ENCODE measurements around the gene VAPA.

The VAPA gene

DNA sequence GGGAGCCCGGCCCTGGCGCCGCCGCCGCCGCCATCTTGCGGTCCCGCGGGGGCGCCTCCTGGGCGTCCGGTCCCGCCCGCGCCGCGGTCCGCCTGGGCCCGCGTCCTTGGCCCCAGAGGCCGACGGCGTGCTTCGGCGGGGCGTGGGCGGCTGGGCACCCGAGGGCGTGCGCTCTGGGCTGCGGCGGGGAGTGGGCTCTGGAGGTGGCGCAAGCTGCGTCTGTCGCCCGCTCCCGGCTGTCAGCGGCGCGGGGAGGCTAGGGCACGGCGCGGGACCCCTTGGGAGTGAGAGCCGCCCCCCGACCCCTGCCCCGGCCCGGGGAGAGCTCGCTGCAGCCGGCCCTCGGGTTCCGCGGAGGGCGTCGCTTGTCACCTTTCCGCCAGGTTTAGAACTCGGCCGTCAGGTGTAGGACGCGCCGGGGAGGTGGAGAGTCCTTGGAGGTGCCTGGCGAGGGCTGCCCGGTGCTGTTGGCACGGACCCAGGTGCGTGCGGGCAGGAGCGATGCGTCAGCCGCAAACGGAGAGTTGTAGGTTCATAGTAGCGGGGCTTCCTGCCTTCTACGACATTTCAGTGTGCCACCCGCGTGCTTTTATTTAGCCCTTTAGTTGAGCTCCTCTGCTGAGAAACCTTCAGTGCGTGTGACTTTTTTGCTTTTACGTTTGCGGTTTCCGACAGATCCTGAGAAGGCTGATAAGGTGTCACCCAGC lies 921 bp downstream of the VAPA start:
- DNase-seq (ENCODE audit: low read depth in 2 of 2), result peak; percentile 65

DNA sequence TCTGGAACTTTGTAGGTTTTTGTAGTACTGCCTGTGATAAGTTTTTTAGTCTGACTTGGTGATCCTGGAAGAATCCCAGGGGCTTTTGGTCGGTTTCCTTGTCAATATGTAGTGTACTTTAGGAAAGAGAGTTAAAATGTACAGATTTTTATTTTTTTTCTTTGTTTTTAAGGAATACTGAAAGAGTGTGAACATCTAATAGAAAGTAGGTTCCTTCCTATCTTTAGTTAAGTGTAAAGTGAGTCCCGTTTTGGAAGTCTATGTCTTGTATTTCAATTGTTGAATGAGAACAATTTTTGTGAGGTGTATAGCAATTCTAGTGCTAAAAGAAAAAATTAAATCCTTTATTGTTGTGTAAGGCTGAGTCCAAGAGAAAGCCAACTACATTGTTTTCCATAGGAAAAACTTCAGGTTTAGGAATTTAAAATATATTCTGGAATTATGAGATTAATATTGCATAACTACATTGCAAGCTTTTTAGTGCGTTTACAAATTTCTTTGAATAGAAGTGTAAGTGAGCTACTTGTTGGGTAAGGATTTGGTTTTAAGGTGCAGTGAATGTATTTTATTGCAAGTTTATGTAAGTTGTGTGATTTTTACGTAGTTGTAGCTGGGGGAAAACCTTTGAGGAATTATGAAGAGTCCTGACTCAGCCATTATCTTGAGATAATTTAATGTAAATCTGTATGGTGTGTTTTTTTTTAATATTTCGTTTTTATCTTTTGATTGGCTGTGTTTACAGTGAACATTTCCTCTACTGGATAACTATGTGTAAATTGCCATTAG lies 1.7 kb downstream of the VAPA start:
- DNase-seq (ENCODE audit: low read depth in 2 of 2), result no peak

DNA sequence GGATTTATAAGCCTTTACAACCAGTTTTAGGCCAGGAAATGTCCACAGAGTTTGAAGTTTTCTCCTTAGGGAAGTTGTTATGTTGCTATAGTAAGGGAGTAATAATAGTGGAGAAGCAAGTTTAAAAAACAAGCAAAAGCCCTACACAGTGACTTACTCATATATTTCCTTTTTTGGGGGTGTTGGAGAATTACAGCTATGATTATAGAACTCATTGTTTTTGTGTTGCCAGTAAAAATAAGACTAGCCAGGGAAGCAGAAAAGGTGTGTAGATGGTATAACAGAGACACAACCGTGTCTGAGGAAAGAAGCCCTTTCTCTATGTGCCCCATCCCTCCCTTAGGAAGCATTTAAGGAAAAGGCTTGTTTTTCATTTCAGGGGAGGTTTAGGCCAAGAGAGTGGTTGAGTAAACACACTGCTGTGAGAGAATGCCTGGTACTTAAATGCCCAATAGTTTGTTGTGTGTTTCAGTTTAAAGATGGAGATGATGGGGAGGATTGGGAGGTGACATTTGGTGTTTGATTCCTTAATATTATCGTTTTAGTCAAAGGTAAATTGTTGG lies 2.3 kb downstream of the VAPA start:
- no peak for DNase-seq (ENCODE audit: low read depth in 2 of 2)

DNA sequence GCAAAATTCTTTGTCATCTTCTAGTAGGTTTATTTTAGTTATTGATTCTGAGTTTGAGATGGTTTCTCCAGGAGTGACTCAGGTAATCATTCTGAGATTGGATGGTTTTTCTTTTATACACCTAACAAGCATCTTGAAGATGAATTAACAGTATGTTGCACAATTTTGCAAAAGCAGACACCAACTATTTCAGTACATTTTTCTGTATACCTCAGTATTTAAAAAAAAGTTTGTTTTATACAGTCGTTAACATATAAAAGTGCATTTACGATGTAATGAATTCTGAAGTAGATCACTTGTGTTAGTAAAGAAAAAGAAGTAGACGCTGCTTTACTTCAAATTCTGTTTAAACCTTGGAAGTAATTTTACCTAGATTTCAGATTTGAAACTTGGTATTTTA lies 3.0 kb downstream of the VAPA start:
- no peak for DNase-seq (ENCODE audit: low read depth in 2 of 2)

DNA sequence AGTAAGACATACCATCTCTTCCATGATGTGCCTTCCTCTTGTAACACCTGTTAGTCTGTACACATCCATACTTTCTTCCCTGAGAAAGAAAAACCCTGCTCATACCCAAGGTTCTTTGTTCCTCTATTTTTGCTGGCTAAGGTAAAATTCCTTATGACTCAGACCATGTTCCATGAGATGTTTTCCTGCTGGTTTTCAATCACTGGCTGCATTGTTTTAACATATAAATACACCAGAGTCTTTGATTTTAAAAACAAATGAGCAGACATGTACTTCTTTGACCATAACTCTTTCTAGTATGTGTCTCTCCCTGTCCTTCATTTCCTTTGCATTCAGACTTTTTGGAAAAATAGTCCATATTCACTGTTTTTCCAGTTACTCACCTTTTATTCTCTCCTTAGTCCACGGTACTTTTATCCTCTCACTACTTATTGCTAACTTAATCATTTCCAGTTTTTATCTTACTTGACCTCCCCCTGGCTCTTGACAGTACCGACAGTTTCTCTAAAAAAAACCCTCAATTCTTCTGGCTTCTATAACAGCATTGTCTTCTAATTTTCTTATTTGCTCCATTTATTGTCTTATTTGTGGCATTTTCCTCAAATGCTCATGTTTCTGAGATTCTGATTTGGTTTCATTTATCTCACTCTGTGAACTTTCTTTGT lies 4.3 kb downstream of the VAPA start:
- DNase-seq (ENCODE audit: low read depth in 2 of 2), result no peak

DNA sequence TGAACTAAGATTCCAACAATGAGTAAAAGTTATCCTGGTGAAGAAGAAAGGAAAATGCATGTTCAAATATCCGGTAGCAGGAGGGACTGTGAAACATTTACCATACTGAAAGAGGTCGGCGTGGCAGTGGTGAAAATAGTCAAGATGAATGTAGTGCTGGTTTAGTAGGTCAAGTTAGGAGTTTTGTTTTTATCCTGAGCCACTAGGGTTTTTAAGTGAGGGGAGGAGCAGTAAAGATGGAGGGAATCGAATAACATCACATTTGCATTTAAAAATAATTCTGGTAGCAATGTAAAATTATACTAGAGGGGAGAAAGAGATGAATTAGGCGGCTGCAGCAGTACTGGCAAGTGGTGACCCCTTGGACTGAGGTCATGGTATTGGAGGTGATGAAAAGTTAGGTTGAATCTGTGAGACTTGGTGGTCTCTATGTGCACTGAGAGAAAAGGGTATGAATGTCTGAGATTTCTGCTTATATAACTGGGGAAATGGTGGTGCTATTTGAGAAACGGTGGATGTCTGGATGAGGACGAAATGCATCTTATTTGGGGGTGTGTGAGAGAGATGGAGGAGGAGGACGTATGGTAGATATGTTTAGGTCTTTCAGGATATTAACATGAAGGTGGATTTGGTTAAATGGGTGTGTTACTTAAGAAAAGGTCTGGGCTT lies 5.9 kb downstream of the VAPA start:
- DNase-seq (ENCODE audit: low read depth in 2 of 2), result no peak

DNA sequence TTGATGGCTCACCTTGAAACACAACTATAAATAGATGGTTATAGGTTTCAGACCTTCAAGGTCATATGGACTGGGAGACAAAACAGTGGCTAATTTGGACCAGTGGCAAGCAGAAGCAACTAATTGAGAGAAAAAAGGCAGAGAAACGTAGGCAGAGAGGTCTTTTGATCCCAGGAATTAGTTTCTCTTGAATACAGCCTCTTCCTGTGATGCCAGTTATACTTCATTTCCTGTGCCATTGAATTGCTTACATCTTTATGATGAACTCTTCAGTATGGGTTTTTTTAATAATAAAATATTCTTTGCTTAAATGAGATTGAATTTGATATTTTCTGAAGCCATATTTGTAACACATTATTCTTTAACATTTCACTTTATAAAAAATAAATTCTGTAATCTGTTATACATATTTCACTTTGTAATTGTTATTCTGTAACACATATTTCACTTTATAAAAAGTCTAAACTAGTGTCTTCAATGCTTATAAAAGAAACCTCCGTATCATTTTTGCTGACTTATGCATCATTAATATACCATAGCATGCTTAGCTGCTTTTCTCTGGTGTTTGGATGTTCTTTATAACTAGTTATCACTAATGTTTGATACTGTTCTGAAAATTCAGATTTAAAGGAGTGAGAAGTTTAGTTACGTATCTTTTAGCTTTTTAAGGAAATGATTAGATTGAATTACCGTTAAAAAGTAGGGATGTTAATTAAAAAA lies 8.9 kb downstream of the VAPA start:
- no peak for DNase-seq (ENCODE audit: low read depth in 2 of 2)

DNA sequence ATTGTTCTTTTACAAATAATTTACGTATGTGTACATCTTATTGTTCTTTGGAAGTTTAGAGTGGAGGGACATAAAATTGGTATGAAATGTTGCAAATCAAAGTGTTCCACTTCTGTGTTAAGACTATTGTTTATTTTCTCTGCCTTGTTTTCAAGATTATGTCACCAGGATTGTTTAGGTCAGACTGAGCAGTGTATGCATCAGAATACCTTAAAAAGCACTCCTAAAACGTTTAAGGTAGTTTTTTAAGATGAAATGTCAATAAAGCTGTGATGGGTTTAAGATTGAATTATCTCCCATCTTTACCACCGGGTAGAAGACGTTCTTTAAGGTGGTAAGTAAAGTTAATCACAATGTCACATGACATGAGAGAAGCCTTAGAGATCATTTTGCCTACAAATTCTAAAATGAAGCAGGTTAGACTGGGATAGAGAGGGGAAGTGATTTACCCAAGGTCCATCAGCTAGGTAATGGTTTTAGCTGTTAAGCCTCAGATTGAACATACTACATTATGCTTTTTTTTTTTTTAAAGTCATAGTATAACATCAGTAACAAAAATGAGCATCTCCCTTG lies 10.6 kb downstream of the VAPA start:
- DNase-seq (ENCODE audit: low read depth in 2 of 2), result no peak

DNA sequence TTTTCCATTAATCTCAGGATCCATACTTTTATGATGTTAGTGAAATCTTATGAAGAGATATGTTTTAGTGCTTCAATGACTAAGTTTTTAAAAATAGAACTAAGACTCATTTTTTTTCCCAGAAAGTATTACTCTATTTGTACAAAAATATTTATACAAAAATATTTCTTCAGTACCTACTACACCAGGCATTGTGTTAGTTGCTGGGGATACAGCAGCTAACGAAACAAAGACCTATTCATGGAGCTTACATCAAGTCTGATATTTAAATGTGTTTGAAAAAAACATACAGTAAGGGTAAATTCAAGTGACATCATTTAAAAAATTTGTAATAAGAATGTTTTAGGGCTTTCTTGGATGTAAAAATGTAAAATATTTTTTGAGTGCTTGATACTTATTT lies 11.6 kb downstream of the VAPA start:
- DNase-seq (ENCODE audit: low read depth in 2 of 2), result no peak

DNA sequence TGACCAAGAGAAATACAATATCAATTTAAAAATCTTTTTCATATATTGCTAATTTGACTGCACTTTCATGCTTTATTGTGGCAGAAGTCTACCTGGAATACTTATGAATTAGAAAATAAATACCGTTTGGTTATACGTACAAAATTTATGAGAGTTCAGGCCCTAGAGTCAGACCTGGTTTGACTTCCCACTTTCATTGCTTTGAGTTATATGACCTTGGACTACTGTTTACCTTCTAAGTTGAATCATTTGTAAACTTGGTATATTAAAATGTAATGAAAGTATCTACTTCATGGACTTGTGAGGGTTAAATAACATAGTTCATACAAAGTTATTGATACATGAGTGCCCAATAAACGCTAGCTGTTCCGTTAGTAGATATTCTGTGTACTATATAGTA lies 12.0 kb downstream of the VAPA start:
- DNase-seq (ENCODE audit: low read depth in 2 of 2), result no peak

DNA sequence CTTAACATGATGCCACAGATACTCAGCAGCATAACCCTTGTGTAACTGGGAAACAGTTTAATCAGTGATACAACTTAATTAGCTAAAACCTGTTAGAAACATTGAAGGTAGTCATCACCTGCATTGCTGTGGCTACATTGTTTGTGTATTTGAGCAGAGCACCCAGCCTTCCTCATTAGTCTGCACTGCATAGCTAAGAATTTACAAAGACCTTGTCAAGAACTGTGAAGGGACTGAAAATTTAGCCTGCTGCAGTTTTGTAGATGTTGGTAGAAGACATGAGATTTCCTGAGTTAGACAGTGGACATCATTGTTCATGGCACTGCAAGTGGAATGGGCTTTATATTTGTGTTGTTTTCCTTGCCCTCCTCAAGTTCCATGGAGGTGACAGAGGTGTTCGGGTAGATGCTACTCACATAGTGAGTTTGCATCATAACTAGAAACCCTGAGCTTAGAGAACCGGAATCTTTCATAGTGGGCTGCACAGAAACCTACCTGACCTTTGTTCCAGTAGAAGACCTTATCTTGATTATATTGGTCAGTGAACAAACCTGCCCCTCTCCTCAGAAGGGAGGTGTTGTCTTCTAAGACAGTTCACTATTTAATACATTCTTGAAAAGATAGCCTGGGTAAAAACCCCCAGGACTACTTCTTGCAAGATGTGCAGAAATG lies 12.5 kb downstream of the VAPA start:
- no peak for DNase-seq (ENCODE audit: low read depth in 2 of 2)

DNA sequence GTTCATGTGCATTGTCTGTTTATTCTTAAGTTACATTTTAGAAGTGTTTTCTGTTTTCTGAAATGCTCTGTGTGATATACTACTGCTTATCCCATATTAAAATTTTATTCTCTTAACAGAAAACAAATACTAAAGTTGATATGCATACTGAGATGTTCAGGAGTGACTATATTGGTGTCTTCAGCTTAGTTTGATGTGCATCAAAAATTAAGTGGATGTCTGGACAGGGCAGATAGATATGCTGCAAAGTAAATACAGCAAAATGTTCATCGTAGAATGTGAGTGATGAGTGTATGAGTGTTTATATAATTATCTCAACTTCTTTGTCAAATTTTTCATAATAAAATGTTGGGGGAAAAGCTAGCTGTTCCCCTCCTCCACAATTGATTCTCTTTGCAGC lies 13.2 kb downstream of the VAPA start:
- DNase-seq (ENCODE audit: low read depth in 2 of 2), result no peak

DNA sequence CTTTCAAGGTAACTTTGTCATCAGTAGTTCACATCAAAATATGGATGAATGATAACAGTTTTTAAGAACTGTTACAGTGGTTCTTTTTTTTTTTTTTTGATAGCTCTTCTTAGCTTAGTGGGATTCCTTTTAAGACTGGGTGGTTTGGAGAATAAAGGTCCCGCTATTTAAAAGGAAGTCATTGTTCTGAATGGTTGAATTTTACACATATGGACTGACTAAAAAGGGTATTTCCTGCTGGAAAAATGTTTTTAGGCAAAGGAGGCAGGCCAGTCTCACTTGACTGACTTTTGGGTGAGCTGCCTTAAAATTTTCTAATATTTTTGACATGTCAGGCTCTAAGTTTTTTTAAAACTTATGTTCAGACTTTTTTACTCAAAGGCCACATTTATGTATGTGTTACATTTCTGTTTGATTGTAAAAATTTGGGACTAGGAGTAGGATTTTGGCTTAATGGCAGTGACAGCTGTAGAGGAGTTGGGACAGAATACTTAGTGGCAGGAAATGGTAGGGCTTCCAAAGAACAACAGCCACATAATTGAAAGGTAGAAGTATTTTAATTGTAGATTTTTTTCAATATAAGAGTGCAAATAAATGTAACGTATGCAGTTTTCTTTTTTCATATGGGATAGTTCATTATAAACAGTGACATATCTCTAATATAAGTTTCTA lies 13.7 kb downstream of the VAPA start:
- no peak for DNase-seq (ENCODE audit: low read depth in 2 of 2)

DNA sequence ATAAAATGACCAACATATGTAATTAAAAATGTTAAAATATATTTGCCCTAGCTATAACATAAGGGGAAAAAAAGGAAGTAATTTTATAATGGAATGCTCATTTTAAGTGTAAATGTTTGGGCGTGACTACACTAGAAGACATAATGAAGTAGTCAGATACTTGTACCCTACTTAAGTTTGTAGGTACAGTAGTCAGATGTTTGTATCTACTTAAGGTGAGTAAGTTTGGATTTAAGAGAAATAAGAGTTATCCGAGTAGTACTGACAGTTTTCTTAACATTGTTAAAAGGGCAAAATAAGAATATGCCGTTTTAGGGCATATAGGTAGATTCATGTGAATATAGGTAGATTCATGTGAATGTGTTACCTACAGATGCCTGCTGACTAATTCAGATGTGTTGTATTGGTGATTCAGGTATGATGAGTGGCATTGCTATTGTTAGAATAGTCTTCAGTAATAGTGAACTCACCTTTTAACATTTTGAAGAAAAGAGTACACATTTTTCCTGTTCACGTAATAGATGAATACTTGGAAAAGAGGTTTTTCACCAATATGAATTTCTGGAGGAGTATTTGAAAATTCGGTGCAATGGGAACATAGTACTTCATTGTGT lies 14.9 kb downstream of the VAPA start:
- no peak for DNase-seq (ENCODE audit: low read depth in 2 of 2)

DNA sequence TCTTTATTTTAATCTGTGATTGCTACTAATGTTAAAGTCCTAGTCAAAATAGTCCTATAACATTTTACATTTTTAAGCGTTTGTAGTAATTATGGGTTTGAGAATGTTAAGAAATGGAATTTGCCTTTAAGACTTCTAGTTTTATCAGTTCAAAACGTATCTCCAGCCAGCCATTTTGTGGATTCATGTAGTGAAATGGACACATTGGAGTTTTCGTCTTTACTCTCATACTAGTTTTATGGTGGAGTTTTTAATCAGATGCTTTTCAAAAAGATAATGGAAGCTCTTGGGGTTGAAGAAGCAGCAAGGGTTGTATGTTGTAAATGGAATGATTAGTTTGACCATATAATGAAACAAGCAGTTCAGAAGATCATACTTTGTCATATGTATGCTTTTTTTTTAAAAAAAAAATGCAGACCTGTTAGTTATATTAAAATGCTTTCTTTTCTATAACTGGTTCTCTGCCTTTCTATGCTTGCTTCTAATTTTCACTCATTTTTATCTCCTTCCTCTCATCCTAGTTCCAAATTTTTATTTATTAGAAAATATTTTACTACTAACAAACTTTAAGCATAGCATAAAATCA lies 16.6 kb downstream of the VAPA start:
- DNase-seq (ENCODE audit: low read depth in 2 of 2), result no peak

DNA sequence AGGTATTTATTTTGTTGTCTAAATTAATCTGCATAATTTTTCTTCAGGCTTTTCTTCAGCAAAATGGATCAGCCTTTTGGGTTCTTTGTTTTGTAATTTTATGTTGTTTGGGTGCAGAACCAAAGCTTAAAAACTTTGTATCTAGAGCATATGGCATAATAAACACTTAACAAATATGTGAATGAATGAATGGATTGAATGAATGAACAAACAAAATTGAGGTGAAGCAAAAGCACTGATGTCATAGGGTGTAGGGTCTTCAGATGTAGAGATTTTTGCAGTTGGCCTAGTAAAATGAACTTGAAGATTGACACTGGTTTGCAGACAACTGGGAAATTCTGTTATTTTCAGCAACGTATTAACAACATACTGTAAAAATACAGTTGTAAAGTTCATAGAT lies 17.3 kb downstream of the VAPA start:
- DNase-seq (ENCODE audit: low read depth in 2 of 2), result no peak

DNA sequence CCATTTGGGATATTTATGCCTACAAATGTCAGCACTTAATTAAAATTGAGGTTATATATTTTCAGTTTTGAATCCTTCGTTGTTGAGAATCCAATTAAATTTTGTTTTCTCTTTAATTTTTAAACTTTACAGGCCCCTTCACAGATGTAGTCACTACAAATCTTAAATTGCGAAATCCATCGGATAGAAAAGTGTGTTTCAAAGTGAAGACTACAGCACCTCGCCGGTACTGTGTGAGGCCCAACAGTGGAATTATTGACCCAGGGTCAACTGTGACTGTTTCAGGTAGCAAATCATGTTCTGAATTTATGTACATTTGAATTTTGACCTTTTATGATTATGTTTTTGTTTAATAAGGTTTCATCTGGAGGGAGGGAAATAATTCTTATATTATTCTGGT lies 17.9 kb downstream of the VAPA start:
- DNase-seq (ENCODE audit: low read depth in 2 of 2), result no peak

DNA sequence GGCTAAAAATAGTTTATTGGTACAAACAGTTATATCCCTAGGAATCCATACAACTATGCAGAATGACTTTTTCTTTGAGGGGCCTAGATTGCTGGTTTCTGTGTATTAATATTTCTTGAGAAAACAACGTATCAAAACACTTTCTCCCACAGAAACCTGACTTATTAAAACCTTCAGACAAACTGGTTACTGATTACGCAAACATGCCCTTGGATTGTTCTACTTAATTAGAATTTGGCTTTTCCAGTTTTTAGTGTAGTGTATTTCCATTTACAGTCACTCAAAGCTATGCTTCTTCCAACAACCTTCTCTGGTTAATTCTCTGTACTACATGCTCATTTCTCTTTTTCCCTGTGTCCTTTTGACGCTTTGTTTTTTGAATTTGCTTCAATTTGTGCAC lies 20.0 kb downstream of the VAPA start:
- no peak for DNase-seq (ENCODE audit: low read depth in 2 of 2)

DNA sequence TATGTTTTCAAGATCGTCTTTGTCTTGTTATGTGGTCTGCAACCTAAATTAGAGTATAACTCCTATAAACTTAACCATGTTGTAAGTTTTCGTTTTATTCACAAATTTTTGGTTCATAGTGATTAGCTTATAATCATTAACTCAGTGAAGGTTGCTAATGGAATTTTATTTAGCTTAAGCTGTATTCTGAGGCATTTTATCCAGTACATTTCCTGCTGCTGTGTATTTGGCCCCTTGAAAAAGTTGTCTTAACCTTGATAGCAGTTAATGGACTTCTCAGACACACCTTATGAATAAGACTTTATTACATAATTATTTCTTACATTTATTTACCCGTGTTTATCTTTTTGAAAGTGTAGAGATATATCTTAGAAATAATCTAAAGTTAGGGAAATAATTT lies 20.5 kb downstream of the VAPA start:
- no peak for DNase-seq (ENCODE audit: low read depth in 2 of 2)

All from stimulated activated CD4-positive, alpha-beta T cell treated with anti-CD3 and anti-CD28 coated beads, Interleukin-1b, Interleukin-23, amount 100 ng/mL, for 4 hours (primary cell).